ENCODE results near the gene BCAR3.
"Not testable (repeated sequence)": the region's sequence is repeated elsewhere in the genome, so short reads cannot be mapped to it uniquely, and the experiment has no call there.

BCAR3 gene

GRCh38 chr1:93704052-93704451 is 22.4 kb upstream of the BCAR3 start:
- no peak for FAIRE-seq

DNA sequence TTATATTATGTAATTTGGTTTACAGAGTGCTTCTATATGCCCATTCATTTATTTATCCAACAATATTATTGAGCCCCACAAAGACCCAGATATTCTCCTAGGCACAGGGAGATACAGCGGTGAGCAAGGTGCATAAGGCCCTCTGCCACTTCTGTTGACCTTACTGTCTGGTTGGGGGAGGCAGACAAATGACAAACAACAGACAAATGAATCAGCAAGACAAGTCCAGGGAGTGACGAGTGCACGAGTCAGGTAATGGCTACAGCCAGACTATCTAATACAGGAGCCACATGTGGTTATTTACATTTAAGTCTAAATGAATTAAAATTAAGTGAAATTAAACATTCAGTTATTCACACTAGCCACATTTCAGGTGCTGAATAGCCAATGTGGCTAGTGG is 22.0 kb upstream of the BCAR3 start:
- no peak for FAIRE-seq

DNA sequence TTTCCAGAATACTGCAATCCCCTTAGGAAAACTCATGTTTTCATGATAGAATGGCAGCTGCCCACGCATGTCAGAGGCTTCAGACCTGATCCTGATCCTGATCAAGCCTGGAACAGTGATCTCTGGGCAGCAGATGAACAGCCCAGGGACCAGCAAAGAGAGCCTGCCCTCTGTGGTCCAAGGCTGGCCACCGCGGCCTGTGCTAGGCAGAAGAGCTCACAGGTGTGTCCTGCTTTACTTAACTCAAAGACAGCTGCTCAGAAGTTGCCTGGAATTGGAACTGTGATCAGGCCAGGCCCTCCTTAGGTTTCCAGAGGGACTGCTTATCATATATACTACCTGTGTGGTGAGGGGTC is 21.2 kb upstream of the BCAR3 start:
- no peak for FAIRE-seq

DNA sequence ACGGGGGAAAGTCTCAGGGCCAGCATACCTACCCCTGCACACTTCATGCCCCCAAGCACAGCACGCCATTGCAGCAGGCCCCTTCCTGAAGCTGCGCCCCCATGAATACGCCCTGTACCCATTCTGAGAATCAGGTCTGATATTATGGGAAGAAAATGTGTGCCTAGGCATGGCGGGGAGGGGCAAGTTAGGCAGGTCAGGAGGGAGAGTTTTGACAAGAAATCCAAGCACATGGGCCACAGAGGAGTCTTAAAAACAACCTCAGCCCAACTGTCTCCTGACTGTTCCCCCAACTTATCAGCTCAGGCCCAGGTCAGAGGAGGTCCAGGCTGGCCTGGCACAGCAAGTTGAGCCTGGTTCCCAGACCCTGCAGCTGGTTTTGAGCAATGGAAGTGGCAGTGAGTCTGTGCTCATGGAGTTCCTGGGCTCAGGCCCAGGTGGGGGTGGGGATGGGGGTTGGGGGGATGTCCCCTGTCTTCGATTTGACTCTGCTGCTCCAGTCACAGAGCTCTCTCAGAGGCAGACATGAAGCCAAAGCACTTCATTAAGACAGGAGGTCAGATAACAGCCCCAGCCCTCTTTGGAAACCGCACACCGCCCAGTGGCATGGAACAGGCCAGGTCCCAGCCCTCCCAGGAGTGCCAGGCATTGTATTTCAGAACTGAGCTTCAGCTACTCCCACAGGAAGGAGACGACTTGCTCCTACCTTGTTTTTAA is 20.6 kb upstream of the BCAR3 start:
- no peak for FAIRE-seq

GRCh38 chr1:93701629-93702028 is 20.0 kb upstream of the BCAR3 start:
- no peak for FAIRE-seq

DNA sequence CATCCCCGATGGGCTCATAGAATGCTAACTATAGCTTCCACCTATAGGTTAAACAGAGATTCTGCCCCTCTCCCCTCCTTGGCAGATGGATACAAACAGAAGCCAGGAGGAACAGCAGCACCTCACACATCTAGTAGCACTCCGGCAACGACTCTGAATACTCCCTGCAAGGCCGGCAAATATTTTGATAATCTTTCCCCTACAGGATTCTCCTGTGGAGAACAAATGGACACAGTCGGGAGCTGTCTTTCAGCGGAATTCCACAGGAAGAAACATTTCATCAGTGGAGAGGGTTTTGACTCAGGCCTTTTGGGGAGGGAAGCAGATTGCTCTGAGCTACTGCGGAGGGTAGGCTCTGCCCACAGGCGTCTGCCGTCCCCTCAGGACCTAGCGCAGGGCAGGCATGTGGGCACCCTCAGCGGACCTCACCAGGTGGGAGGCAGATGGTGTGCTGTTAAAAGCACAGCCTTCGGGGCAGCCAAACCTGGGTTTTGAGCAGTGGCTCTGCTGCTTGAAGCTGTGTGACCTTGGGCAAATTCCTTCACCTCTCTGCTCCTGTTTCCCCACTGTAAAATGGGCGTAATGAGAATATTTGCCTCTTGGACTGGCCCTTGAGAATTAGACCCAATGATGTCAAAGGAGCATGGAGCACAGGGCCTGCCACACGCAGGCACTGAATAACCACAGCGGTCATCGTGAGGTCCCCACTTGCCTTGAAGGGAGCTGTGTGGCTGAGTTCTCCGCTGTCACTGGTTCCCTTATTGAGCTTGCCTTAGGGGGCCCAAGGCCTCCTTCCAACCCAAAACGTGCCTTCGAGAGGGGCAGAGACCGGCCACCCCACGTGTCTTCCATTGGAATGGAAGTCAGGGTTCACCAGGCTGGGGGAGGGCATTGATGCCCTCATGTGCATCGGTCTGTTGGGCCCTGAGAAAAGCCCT is 19.2 kb upstream of the BCAR3 start:
- FAIRE-seq = no peak

- FAIRE-seq = no peak
Observed at GRCh38 chr1:93699503-93700168, 18.0 kb upstream of the BCAR3 start.

DNA sequence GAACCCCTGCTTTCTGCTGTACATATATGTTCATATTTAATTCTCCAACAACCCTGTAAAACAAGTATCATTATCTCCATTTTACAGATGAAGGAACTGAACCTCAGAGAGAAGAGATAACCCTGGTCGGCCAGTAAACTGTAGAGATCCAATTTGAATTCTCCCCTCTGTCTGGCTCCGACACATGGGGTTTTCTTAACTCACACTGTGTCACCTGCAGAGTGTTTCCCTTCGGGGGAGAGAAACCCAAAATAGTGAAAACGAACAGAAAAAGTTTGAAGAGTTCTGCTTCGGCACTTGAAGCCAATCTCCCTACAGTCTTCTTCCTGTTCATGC is 17.4 kb upstream of the BCAR3 start:
- no peak for FAIRE-seq

- no peak for FAIRE-seq
Observed at GRCh38 chr1:93698329-93699048, 16.9 kb upstream of the BCAR3 start.

- not testable (repeated sequence) for FAIRE-seq
Observed at GRCh38 chr1:93697566-93697965, 15.9 kb upstream of the BCAR3 start.

GRCh38 chr1:93695411-93696005 is 13.9 kb upstream of the BCAR3 start:
- no peak for FAIRE-seq

GRCh38 chr1:93694819-93695218 is 13.2 kb upstream of the BCAR3 start:
- no peak for FAIRE-seq

DNA sequence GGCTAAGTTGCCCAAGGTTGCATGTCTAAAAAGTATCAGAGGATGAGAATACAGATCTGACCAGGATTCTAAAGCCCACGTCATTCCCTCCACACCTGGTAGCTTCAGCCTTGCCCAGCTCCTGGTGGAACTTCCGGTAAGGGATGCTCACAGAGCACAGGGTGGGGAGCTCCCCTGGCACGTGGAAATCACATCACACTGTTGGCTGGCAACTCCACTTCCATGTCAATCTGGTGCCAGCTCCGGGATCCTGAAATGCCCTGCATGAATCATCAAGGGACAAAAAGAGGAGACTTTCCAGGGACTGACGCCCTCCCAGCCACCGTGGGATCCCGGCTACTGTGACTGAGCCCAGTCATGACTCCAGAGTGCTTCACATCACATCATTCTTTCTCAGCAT is 12.4 kb upstream of the BCAR3 start:
- no peak for FAIRE-seq

DNA sequence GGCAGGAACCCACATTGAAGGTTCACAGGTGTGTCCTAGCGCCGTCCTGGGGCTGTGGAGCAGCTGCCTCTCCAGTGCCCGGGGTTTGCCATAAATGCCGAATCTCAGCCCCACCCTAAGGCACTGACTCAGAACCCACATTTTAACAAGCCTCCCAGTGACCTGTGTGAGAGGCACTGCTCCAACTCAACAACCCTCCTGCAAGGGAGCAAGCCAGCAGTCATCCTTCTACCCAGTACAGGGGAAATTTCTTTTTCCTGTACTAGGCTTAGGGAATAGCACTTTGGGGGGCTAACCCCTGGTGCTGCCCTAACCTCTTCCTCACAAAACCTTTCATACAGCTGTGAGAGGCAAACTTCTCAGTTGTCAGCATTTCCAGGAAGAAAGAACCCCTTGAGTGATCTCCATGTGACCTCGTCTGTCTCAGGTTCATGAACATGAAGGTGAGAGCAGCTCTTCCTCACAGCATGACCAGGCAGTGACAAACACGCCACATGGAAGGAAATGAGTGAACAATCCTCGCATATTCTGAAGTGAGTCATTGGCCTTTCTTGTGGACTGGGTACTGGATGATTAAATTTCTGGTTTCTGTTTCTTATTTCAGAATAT is 11.4 kb upstream of the BCAR3 start:
- FAIRE-seq = no peak

GRCh38 chr1:93692451-93692861 is 10.8 kb upstream of the BCAR3 start:
- FAIRE-seq = no peak

DNA sequence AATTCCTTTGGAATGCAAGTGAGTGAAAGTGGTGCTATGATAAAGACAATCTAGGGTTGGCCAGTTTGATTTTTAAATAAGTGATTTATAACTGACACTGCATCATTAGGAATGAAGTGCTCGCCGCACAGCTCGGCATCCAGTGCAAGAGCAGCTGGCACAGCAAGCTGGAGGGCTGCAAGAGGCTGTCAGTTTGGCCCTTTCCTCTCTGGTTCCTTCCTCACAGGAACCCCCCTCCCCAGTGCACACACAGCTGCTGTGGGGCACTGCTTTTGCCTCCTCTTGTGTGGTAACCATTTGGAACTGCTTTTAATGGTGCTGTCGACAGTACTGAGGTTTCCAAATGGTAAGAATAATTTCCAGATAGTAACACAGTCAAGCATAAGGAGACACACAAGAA is 10.4 kb upstream of the BCAR3 start:
- no peak for FAIRE-seq

- no peak for FAIRE-seq
Observed at GRCh38 chr1:93690921-93691789, 9.5 kb upstream of the BCAR3 start.

GRCh38 chr1:93690341-93690740 is 8.7 kb upstream of the BCAR3 start:
- no peak for FAIRE-seq

DNA sequence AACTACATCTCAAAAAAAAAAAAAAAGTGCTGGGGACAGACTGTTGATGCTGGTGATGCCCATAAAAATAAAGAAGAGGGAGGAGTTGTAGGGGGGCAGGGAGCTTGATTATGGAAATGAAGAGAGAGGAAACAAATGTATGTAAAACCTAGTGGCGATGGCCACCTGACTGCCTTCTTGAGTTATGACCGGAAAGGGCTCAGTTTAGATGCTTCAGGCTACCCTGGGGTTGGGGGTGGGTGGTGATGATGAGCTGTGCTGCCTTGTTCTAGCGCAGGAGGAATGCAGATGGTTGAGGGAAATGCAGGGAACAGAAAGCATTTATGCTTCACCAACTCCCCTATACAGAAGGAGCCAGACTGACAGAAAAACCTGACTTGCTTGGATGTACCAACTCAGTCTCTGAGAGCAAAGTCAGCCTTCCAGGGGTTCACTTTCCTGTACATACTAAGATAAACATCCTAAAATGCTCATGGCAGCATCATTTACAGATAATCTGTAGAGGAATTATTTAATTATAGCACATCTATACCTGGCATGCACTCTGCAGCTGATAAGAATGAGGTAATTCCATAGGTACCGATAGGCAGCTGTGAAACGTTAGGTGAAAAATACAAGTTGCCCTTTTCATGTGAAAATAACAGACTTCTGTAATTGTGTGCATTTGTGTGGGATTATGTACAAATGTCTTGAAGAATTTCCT is 8.0 kb upstream of the BCAR3 start:
- no peak for FAIRE-seq

- FAIRE-seq = no peak
Observed at GRCh38 chr1:93687542-93687941, 5.9 kb upstream of the BCAR3 start.

Measured in A204.1 (cell line).